ENCODE data around the gene AK9.

GRCh38 chr6:109671733-109672132 lies 19.3 kb downstream of the AK9 start:
- TF ChIP-seq CTCF (IDR thresholded peaks at IDR 0.05) = no peak
- no peak for TF ChIP-seq REST (IDR thresholded peaks at IDR 0.05; ENCODE audit: insufficient read depth in 1 of 2, low read depth in 2 of 2, low read length in 1 of 2)
- no peak for TF ChIP-seq POLR2AphosphoS5 (IDR thresholded peaks at IDR 0.05; ENCODE audit: low read depth, low read length)
- TF ChIP-seq SIN3A (IDR thresholded peaks at IDR 0.05; ENCODE audit: borderline replicate concordance, insufficient read depth, low read depth, low read length) = no peak
- TF ChIP-seq TCF7L2 (IDR thresholded peaks at IDR 0.05; ENCODE audit: low read depth, low read length) = no peak
